RKO (cell line): ENCODE results near the gene COL13A1.
A peak's percentile ranks its signal among the peaks of the same experiment; 100 is the strongest.

ENCODE experiments used
- DNase-seq: peaks from one replicate; pipeline ENCODE4 v3.0.0-alpha.2; 2016; ENCODE audit warnings: low spot score

Gene COL13A1

GRCh38 chr10:69845574-69846292 is 44.0 kb downstream of the COL13A1 start:
- DNase-seq = no peak

DNA sequence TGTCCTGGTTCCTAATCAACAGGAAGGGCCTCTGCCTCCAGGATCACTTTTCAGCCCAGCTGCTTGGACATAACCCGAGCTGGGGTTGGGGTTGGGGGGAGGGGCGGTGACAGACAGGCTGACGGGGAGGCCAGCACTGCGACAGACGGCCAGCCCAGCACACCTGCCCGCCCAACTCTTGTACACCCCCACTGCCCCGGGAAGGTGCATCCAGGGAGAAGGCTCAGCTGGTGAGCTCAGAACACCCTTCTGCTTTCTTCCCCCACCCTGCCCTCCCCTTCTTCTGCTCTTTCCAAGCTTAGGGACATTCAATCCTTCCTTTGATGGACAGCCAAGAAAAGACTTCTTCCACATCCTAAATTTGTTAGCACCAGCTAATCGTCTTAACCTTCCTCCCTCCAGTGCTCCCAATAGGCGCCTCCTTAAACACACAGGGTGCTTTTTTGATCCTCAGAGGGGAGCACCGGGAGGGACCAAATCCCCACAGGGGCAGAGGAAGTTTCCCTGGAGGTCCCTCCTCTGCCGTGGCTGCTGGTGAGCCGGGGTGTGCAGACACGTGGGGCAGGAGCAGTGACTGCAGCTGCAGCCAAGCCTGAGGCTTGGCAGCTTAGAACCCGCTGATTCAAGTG is 44.7 kb downstream of the COL13A1 start:
- no peak for DNase-seq

GRCh38 chr10:69847458-69847857 is 45.8 kb downstream of the COL13A1 start:
- DNase-seq = no peak

GRCh38 chr10:69847883-69848282 is 46.2 kb downstream of the COL13A1 start:
- no peak for DNase-seq

DNA sequence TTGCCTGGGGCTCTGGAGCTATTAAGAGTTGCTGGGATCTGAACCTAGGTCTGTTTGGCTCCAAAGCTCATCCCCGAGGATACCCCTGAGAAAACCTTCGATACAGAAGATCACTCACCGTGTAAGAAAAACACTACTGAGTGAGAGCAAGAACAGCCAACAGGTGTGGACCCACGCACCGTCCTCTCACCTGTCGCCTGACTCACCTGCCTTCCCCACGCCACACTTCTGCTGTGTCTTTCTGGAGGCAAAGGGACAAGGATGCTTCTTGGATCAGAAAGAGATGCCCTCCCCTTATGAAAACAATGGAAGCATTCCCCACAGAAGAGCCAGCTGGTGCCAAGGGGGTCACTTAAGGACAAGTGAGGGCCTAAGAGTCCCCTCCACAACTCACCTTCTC is 46.7 kb downstream of the COL13A1 start:
- DNase-seq = no peak

DNA sequence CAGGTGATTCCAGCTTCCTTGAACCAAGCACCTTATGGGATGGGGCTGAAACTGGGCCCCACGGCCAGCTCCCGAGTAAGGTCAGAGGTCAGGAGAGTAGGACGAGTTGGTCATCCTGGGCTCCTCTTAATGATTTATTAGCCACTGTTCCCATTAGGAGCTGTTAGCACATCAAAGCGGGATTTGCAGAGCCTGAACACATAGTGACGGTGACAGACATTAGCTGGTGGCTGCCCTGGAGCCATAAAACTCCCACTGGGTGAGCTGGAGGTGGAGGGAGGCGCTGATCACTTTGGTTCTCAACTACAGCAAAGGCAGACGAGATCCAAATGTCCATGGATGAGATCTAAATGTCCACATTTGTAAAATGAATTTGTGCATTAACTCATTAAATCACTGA is 48.1 kb downstream of the COL13A1 start:
- DNase-seq = no peak

DNA sequence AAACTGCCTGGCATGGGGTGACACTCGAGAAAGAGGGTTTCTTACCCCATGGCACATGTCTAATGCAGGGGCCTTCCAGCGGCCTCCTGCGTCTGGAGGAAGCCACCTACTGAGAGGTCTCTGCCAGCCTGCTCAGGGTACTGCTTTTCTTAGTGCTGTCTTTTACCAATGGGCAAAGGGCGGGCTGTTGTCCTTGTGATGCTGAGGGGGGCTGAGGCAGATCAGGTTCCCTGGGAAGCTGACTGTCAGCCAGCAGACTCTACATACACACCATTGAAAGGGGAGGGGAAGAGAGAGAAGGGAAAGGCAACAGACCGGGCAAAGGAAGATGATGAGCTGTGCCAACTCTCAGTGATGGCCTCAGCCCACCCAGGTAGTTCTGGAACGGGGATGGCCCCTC is 48.7 kb downstream of the COL13A1 start:
- DNase-seq = no peak

- no peak for DNase-seq
Observed at GRCh38 chr10:69851306-69851705, 49.6 kb downstream of the COL13A1 start.

- no peak for DNase-seq
Observed at GRCh38 chr10:69853064-69853463, 51.4 kb downstream of the COL13A1 start.

GRCh38 chr10:69854511-69855345 is 53.0 kb downstream of the COL13A1 start:
- no peak for DNase-seq

- DNase-seq = no peak
Observed at GRCh38 chr10:69855346-69856111, 53.8 kb downstream of the COL13A1 start.

DNA sequence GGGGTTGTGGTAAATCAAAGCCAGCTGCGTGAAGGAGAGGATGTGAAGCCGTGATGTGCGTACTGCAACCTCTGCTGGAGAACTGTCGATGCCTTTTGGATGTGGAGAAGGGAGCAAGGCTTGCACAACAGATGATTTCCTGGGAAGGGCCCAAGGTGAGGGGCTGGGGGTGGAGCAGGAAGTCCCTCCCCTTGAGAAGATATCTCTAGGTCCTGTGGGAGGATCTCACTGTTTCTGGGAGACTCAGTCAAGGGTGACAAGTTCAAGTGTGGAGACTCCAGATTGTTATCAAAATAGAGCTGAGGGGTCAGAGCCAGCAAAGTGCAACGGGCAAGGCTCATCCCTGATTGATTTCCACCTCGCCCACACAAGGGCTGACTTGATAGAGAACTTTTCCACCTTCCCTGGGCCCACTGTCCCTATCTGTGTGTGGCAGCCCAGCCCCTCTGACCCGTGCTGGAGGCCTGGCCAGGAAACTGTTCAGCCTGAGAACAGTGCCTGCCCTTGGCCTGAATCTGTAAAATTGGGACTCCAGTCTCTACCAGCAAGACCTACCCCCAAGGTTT is 55.0 kb downstream of the COL13A1 start:
- no peak for DNase-seq

- DNase-seq = no peak
Observed at GRCh38 chr10:69858201-69858600, 56.5 kb downstream of the COL13A1 start.

DNA sequence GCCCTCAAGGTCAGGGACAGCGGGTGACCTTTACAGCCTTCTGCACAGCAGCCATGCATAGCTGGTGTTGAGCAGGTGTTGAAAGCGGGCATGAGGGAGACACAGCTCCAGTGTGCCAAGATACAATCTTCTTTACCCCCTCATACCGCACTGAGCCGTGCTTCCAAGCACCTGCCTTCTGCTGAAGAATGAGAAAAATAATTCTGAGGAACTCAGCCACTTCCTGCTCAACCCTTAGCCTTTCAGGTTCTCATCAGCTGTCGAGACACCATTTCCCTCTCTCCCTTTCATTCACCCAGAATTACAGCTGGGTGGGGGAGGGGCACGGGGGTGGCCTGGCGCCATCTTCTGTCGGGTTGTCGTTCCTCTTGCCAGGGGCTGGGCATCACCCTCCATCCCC is 58.6 kb downstream of the COL13A1 start:
- DNase-seq = no peak

DNA sequence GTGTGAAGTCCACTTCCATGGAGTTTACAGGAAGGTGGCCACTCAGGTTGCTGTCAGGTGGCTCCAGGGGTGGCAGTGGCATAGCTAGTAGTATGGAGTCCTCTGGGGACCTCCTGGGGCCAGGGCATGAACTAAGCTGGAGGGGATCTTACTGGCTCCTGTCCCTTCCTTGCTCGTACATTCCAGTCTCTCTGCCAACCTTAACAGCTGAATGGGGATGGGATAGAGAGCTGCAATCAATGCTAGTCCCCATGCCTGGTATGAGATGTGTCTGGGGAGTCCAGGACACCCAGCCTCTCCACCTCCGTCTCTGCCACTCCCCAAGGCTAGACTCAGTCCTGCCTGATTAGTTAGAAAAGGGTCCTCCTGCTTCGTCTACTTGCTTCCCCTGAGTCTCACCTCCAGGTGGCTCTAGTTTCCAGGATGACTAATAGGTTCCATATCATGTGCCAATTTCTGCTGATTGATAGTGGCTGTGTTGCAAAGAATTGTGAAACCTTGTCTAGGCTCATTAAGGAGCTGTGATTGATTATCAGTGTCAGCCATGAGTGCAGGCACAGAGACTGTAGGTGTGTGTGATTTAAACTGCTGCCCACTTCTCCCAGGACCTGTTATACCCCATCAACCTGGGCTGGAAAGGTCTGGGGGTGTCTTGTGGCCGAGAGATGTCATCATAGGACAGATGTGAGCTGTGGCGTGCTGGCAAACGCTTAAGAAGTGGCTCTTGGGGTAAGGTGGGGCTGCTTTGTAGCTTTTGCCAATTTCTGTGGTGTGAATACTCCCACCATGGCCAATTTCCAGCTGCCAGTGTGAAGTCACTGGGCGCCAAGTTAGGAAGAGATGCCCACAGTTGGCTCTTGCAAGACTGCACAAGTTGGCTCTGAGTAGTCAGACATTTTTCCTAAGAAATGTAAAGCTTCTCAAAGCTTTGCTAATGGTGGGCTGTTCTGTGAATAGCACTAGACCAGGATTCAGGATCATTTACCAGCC is 59.8 kb downstream of the COL13A1 start:
- DNase-seq = peak; percentile 77

DNA sequence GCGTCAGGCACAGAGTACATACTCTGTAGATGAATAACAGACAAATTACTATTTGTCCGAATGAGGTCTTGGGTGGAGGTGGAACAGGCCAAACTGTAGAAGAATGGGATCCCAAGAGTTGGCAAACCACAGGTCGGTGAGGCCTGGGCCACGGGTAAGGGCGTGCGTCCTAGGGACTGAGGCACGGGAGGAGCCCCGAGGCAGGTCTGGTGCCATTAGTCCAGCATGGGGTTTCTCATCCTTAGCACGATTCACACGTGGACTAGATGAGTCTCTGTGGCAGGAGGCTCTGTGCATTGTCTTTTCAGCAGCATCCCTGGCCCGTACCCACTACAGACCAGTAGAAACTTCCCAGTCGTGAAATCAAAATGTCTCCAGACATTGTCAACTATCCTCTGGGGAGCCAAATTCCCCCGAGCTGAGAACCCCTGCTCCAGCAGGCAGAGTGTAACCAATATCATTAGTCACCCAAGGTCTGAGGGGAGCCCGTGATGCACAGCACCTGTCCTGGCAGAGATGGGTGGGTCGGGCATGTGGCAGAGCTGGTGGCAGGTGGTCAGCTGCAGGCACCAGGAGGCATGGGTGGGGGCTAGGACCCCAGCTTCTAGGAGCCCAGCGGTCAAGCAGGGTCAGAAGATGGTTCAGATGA is 61.3 kb downstream of the COL13A1 start:
- no peak for DNase-seq

GRCh38 chr10:69863580-69863979 is 61.9 kb downstream of the COL13A1 start:
- DNase-seq = no peak

- peak; percentile 80 for DNase-seq
Observed at GRCh38 chr10:69864321-69864720, 62.6 kb downstream of the COL13A1 start.

- no peak for DNase-seq
Observed at GRCh38 chr10:69865450-69865849, 63.7 kb downstream of the COL13A1 start.

DNA sequence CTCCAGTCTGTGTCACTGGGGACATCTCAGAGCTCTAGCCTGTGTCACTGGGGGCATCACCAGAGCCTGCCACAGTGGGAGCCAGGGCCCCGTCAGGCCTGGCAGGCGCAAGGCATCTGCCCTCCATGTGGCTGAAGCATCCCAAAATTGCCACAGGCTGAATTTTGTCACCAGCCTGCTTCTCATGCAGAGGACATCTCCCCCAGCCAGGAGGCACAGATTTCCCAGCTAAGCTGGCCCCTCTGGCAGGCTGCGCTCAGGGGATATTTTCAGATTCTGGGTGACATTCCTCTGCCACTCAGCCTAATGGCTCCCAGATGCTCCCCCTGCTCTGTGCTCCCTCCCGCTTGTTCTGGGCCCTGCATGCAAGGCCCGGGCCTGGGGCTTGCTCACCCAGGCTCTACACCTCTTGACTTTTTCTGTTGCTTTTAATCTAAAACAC is 64.6 kb downstream of the COL13A1 start:
- no peak for DNase-seq
